Hematopoietic multipotent progenitor cell treated with erythropoietin and hydrocortisone succinate and interleukin-3 and kit ligand, for 17 days (in vitro differentiated cells): ENCODE data around the gene TNFRSF13B.
"Not testable (repeated sequence)": the region's sequence is repeated elsewhere in the genome, so short reads cannot be mapped to it uniquely, and the experiment has no call there.

Source experiments
- DNase-seq: peaks from one replicate; pipeline ENCODE4 v3.0.0-alpha.2; 2015; ENCODE audit warnings: low spot score

The TNFRSF13B gene

DNA sequence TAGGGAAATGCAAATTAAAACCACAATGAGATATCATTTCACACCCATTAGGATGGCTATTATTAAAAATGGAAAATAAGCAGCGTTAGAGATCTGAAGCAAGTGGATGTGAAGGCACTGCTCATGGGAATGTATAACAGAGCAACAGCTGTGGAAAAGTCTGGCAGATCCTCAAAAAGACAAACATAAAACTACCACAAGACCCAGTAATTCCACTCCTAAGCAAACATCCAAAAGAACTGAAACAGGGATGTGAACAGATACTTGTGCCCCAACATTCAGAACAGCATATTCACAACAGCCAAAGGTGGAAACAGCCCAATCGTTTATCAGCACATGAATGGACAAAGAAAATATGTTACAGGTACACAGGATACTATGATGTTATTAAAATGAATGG is 10.9 kb downstream of the TNFRSF13B start:
- DNase-seq = not testable (repeated sequence)

DNA sequence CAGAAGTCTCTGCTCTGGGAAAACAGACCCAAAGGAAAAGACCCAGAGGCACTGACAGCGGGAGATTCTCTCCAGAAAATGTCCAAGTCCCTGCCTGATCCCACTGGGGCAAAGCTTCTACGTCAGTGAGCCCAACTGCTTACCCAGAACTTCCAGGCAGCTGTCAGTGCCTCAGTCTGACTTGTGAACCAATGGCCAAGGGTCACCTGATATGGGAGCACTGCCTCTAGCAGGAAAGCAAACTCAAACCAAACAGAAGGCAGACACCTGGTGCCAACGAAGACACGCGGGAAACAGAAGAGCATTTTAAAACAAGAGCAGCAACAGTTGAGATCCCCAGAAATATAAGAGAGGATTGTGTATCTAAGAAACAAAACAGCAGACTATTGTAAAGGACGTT is 16.9 kb downstream of the TNFRSF13B start:
- not testable (repeated sequence) for DNase-seq

DNA sequence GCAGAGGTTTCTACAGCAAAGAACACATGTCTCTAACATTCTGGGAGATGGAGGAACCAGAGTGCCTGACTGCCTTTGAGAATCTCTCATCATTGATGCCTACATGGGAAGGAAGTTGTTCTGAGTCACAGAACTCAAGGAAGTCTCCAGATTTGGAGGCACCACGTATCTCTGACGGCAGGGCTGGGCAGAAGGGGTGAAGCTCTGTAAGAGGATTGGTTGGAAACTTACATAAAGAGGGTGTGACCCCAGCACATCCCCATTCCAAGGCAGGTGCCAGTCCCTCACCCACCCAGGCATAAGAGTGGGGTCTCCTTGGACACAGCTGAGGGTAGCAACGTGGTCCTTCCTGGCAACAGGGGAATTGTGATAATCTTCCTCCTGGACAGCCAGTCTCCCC is 17.4 kb downstream of the TNFRSF13B start:
- DNase-seq = no peak

DNA sequence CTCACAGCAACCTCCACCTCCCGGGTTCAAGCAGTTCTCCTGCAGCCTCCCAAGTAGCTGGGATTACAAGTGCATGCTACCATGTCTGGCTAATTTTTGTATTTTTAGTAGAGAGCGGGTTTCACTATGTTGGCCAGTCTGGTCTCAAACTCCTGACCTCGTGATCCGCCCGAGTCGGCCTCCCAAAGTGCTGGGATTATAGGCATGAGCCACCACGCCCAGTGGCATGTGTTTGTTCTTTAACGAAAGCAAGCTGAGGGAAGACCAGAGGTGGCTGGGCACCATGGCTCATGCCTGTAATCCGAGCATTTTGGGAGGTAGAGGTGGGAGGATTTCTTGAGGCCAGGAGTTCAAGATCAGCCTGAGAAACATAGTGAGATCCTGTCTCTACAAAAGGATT is 18.1 kb downstream of the TNFRSF13B start:
- no peak for DNase-seq

DNA sequence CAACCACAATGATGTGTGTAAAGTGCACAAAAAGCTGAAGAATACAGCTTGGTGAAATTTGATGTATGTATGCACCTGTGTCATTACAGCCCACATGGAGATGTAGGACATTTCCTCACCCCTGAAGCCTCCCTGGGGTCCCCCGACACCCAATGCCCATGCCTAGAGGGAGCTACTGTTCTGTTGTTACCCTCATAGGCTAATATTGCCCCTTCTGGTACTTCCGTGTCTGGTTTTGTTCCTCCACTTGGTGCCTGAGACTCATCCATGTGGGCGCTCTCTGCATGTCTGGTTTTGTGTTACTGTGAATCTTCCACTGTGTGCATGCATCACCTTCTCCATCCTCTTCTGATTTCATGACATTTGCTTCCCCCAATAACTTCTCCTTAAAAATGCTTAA is 18.6 kb downstream of the TNFRSF13B start:
- DNase-seq = no peak

DNA sequence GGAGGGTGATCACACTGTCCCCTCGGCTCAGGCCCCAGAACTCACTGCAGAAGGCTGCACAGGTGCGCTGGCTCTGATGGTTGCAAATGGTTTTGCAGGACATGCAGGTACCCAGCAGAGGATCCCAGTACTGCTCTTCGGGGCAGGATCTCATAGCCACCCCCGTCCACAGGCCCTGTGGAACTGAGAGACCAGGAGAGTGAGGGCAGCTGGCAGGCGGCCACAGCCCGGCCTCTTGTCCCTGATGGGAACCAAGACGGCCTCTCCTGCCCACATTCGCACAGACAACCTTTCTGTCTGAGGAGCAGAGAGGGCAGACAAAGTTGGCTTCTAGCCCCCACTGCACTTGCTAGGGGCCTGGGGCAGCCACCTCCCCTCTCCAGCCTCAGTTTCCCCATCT is 19.5 kb downstream of the TNFRSF13B start:
- no peak for DNase-seq

DNA sequence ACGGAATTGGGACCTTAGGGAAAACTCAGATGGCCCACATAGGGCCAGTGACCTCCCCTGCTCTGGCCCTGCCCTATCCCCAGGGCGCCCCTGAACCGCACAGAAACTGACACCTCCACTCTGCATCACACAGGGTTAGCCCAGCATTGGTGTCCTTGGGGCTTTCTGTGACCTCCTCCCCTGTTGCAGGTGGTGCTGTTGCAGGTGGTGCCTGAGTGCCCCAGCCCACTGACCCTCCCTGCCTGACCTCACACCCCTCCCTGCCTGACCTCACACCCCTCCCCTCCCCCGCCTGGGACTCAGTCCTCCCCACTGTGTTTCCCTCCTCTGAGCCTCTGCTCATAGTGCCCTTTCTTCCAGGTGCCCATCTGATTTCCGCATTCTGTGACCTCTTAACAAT is 21.4 kb downstream of the TNFRSF13B start:
- no peak for DNase-seq

DNA sequence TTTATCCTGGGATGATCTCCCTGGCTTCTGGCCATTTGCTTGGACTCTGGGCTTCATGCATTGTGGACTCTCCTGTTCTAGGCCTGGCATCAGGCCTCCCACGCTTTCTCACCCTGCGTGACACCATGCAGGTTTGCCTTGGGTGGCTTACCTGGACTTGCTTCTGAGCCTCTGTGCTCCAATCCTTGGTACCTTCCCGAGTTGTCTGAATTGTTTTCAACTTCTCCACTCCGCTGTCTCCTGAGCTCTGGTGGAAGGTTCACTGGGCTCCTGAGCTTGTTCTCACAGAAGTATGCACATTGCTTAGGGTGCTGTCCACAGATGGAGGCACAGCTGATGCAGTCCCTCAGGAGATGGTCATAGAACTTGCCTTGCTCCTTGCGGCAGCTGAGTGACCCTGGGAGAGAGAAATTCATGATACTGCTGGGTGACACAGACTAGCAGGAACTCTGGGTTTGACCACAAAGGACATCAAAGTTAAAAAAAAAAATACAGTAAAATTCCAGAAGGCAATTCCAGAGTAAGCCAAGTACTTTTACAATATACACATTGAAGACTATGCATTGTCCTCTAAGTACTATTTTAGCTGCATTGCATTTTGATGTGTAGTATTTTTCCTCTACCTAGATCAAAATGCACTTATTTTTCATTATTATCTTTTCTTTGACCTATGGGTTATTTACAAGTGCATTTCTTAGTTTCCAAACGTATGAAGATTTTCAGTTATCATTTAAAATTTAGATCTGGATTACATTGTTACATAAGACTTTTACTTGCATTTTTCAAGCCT is 23.1 kb downstream of the TNFRSF13B start:
- DNase-seq = no peak

DNA sequence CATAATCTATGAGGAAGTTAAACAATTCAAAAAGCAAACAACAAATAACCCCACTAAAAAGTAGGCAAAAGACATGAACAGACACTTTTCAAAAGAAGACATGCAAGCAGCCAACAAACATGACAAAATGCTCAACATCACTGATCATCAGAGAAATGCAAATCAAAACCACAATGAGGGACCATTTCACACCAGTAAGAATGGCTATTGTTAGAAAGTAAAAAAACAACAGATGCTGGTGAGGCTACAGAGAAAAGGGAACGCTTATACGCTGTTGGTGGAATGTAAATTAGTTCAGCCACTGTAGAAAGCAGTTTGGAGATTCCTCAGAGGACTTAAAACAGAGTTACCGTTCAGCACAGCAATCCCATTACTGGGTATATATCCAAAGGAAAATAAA is 24.4 kb downstream of the TNFRSF13B start:
- DNase-seq = no peak

DNA sequence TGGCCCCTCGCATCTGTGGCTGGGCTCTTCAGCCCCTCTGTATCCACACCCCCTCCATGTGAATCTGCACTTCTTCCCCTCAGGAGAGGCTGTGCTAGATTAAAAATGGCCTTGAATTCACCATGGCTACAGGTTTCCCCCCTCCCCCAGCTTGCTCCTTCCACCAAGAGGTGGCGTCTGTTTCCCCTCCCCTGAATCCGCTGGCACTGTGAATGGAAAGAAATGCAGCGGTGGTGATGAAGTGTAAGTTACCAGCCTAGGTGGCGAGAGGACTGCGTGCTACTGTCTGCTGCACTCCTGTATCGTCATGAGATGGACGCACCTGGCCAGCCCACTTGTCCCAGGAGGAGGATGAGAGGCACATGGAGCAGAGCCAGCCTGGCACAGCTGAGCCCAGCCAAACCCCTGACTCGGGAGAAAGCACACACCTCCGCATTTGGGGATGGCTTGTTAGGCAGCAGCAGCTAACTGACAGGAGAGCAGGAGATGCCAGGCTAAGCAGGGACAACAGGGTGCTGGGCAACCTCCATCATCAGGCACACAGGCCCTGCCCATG is 26.2 kb downstream of the TNFRSF13B start:
- no peak for DNase-seq

DNA sequence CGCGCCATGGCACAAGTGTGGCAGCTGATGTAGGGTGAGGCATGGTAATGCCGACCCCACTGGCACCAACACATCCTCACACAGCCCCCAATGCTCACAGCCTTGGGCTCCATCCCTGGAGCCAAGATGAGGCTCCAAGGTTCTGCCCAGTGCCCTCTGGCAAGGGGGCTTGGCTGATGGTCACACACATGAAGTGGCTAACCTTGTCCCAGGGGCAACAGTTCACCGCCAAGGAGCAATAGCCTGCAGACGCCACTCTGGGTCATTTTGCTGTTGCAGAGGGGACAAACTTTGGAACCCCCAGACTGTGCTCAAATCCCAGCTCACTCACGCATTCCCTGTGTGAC is 26.8 kb downstream of the TNFRSF13B start:
- no peak for DNase-seq

DNA sequence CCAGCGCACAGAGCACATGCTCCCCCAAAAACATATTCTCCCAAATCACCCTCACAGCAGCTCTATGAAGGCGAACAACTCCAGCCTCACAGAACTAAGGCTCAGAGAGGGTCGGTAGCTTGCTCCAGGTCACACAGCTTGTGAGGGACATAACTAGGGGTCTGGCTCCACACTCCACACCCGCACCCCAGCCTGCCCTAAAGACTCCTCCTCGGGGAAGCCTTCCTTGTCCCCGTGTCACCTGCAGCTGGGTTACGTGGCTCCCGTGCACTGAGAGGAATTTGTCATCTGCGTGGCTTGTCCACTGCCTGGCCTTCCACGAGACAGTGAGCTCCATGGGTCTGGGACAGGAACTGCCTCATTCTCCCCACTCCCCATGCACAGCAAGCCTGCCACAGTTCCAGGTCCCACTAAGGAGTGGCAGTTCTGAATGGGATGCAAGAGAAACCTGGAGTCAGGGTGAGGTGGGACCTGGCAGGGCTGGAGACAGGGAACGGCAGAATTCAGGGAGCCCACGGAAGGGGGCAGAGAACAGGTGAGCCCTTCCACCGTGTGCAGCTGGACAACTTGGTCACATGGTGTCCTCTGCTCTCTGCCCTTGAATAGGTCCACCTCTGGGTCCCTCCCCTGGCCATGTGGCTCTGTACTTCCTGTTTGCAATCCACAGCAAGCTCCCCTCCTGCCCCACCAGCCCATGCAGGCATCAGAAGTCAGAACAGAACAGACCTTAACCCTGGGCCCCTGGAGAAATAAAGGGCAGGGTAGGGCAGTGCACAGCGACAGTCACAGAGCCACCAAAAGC is 27.4 kb downstream of the TNFRSF13B start:
- DNase-seq = no peak

DNA sequence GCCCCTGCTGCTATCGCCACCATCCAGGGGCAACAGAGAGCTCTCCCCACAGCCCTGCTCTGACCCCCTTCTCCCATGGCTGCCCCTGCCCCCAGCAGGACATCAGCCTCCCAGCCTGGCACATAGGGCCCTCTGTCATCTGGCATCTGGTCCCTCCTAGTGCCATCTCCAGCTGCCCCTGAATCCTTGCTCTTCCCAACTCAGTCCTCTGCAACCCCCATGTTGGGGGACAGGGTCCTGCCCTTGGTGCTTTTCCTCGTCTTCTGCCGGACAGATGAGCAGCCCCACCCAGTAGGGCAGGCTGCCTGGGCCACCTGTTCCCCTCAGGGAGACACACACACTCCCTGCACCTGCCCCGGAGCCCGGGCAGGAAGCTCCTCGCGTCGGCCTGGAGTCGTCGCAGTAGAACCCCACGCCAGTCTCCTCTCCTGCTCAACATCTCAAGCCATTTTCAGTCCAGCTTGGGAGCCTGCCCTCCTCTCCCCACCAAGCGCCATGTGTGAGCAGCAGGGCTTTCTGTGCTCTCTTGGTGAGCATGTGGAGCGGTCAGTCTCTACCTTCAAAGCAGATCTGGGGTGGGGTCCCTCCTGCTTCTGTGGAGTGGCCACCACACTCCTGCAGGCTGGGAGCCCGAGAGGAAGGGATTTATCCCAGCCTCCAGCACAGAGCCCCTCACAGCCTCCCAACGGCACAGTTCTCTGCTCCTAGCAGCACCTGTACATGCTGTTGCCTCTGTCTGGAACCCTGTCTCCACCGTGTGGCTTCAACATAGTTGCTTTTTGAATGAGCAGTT is 28.2 kb downstream of the TNFRSF13B start:
- no peak for DNase-seq

DNA sequence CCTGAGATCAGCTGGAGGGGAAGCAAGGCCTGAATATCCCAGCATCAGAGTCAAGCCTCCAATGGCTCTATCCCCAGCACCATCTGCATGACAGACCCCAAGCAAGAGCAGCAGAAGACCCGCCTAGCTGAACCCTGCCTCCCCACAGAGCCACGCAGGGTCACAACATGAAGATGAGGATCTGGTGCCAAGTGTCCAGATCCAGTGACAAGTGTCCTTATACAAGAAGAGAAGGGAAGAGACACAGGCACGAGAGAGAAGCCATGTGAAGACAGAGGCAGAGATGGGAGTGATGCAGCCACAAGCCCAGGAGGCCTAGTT is 28.9 kb downstream of the TNFRSF13B start:
- DNase-seq = no peak

DNA sequence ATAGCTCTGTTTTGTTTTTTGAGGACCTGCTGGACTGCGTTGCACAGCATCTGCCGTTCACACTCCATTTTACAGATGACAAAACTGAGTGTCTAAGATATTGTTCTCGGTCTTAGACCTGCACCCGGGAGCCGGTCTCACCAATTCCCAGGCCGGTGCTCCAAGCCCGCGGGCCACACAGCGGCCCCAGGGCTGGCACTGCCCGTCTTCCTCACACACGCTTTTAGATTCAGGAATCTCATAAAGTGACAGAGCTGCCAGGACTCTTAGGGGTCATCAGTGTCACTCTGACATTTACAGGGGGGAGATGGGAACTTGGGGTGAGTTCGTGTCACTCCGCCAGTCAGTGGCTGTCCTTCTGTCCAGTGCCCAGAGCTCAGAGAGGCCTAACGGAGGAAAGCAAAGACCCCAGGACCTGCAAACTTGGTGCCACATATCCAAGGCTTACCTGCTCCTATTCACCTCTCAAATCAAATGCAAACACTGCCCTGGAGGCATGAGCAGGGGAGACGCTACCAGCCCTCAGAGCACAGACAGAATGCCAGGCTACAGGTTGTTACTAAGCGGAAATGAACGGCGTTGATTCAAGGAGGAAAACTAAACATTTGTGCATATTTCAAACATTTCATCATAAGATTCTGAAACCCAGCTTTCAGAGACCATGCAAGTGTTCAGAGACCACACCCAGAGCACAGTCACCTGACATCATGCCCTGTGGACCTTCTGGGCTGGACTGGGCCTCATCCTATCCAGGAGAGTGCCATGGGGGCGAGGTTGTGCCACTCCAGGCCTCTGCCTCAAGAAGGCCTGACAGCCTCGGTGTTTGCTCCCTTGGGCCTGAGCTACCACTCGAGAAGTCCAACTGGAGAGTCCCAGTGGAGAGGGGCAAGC is 29.5 kb downstream of the TNFRSF13B start:
- DNase-seq = no peak

DNA sequence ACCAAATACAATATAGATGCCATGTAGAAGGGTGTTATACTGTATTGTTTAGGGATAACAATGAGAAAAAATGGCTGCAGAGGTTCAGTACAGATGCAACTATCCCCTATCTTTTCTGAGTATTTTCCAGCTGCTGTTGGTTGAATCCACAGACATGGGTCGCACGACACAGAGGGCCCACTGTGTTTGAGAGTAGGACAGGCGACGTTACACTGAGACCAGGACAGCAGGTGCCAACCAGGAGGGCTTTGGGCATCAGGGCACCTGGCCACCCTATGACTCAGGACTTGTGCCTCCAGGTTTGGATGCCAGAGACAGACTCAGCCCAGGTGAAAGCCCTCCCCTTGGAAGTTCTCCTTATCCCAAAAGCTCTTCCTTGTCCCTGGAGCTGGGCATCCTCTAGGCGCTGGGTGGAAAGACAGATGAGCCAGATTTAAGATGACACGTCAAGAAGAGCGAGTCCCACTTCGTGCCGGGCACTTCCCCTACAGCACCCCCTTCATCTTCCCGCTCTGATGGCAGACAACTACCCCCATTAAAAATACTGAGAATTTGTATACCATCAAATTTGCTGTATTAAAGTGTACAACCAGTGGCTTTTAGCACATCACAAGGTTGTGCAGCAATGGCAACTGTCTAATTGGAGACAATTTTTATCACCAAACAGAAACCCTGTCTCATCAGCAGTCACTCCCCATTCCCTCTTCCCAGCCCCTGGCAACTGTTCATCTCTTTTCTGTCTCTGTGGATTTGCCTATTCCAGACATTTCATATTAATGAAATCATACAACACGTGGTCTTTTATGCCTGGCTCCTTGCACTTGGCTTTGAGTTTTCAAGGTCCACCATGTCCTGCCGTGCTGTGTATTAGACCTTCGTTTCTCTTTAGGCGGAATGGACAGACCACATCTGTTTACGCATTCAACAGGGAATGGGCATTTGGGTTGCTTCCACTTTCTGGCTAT is 30.6 kb downstream of the TNFRSF13B start:
- DNase-seq = no peak

DNA sequence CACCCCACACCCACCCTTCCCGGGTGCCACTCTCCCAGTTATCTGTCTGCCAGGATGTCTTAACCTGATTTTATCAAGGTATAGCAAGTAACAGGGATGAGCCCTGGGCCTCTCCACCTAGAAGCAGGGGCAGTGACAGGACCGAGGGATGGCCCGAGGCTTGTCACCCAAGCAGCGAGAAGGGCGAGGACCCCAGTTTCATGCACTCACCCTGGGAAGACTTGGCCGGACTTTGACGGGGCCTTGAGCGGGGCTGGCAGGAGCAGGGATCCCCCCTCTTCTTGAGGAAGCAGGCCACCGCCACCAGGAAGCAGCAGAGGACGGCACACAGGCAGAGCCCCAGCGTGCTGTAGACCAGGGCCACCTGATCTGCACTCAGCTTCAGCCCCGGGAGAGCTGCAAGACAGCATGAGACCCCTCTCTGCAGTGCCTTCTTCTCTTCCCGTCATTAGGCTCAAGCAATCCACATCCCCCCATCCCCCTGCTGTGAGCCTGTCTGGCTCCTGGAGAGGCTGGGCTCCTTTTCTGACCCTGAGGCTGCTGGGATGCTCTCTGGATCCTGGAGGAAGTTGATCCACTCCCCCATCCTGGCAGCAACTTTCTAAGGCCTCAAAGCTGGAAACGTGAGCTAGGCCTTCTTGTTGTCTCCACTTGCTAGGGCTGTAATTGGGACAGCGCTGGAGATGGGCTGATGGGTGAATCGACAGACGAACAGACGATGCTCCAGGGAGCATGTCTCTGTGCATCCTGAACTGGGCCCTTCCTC is 31.6 kb downstream of the TNFRSF13B start:
- DNase-seq = no peak

DNA sequence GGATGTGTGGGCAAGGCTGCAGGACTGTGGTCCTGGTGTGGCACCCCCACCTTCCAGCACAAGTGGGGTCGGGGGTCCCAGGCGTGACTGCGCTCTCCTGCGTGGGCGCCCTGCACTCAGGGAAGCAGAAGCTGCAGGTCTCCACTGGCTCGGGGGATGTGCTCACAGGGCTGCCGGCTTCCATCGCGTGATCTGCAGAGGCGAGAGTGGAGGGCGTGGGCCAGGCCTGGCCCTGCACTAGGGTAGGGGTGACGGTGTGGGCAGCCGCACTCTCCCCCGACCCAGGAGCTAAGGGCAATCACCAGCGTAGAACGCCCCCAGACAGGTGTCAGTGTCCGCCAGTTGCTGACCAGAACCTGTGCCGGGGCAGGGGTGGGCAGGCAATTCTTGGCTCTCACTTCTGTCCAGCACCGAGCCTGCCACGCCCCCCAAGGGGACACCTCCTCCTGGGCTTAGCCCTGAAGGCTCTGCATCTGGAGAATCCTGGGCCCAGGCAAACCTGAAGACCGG is 32.3 kb downstream of the TNFRSF13B start:
- no peak for DNase-seq

DNA sequence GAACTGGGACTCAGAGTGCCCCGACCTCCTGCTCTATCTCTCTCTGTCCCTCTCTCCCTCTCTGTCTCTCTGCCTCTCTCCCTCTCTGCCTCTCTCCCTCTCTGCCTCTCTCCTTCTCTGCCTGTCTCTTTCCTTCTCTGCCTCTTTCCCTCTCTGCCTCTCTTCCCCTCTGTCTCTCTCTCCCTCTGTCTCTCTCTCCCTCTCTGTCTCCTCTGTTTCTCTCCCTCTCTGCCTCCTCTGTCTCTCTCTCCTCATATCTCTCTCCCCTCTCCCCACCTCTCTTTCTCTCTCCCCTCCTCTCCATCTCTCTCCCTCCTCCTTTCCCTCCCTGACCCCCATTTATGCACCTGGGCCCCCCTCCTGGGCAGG is 32.7 kb downstream of the TNFRSF13B start:
- DNase-seq = no peak
